GM18861 (cell line): ENCODE measurements around the gene GAN.
"Not testable (repeated sequence)": the region's sequence is repeated elsewhere in the genome, so short reads cannot be mapped to it uniquely, and the experiment has no call there.

Experiments
- ATAC-seq: cut with Tn5 transposase; IDR thresholded peaks from one replicate; pipeline ENCODE4 v1.9.1; 2021; ENCODE audit not compliant: unreplicated experiment

GAN gene

DNA sequence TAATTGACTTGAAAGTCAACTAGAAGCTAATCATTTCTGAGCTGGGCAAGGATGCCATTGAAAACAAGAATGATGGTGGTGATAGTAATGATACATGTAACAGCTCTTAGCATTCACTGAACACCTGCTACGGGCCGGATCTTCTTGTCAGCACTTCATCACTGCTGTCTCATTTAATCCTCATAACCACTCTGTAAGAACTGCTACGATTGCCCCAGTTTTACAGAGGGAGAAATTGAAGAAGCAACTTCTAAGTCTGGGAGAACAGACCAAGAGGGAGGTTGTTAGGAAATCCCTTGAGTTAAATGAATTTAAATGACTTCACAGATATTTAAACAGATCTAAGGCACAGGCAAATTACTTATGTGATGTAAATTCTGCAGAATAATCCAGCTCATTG lies 7.0 kb upstream of the GAN start:
- no peak for ATAC-seq

GRCh38 chr16:81310045-81310644 lies 4.6 kb upstream of the GAN start:
- no peak for ATAC-seq

GRCh38 chr16:81311762-81312161 lies 3.0 kb upstream of the GAN start:
- no peak for ATAC-seq

DNA sequence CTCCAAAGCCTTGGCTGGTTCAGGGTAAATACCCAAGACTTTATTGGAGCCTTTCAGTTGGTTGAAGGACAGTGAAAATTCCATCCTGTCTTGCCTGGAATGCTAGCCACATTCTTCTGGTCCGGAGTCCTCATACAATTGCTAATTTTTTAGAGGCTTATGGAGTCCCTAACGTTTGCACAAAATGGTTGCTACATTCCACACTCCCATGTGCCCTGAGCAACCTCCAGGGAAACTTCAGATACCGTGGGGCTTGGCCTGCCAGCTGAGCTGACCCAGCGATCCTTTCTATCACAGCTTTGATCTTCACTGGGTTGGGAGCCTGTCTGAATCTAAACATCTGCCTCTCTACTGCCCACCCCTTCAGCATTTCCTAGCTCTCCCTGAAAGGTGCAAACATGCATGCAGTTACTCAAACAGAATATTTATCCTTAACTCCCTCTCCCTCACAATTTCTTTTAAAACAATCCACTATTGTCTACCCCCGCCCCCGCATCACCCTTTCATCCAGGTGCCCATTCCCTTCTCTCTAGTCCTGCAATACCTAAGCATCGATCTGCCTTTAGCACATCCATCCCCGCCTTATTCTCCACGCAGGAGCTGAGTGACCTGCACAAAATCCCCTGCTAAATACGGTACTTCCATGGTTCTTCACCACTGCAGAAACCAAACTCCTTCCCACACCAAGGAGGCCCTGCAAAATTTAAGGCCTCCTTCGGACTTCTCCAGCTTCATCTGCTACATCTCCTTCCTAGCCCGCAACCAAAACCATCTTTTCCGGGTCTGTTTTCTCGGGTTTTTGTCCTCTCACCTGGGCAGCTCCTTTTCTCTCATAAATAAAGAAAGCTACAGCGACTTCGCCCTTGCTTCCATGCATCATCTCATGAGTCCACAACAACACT lies 810 bp upstream of the GAN start:
- ATAC-seq, result no peak

GRCh38 chr16:81315271-81316175 lies 761 bp downstream of the GAN start:
- peak; percentile 13 for ATAC-seq

- no peak for ATAC-seq
Measured at GRCh38 chr16:81316176-81316496, 1.4 kb downstream of the GAN start.

GRCh38 chr16:81318711-81319110 lies 3.9 kb downstream of the GAN start:
- no peak for ATAC-seq

DNA sequence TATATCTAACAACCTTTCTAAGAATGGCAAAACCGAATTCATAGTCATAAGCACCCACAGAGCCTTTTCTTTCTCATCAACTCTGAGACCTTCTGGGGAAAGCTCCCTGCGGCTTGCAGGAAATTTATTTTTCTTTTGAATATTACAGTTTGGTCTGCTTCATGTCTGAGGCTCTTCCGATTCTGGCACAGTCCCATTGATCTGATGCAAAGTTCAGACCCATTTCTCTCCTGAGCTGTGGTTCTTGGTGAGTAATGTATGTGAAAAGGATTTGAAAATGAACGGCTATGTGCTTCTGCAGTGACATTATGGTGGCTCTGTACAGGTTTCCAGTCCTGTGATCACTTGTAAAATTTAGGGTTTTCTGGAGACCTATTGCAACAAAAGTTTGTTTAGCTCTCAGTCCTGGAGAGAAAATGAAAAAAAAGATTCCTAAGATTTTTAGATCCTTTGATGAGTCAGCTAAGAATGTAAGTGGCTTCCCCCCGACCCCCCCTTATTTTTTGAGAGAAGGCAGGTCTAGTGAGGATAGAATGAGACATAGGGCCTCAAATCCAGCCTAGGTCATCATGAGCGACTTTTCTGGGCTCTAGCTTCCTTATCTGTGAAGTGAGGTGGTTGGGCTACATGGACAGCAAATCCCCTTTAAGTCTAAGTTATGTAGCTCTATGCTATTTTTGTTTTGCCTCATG lies 4.6 kb downstream of the GAN start:
- no peak for ATAC-seq

DNA sequence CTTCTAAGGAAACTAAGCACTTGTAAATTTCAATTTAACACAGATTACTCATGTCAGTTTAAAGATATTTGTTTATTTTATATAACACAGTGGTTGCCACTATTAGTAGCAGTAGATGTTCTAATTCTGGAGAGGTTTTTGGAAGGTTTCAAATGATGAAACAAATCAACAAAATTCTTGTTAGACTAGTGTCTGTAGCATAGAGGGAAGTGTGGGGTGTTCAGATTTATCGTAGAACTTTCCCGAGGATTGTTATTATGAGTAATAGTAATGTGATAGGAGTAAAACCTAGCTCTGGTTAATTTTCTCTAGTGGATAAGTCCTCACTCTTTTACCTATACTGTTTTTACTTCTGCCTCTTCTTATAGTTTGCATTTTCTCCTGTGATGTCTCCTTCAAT lies 6.3 kb downstream of the GAN start:
- no peak for ATAC-seq

GRCh38 chr16:81321536-81321935 lies 6.8 kb downstream of the GAN start:
- no peak for ATAC-seq

GRCh38 chr16:81324808-81325207 lies 10.0 kb downstream of the GAN start:
- no peak for ATAC-seq

DNA sequence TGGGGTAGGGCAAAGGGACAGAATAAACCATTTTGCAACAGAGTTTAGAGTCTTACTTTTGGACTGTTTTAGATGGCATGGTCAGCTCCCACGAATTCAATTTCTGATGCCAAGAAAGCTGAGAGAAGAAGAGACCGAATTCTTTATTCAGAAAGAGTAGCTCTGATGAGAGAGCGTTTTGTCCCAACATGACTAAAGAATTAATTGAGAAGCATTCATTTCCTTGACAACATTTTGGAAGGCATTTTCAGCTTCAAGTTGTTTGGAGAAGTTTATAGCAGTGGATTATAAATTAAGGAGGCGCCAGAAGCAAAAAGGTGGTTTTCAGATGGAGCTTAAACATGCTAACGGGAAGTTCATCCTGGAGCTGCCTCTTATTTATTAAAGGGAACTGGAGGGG lies 12.2 kb downstream of the GAN start:
- no peak for ATAC-seq

GRCh38 chr16:81327447-81328196 lies 12.9 kb downstream of the GAN start:
- ATAC-seq, result no peak

DNA sequence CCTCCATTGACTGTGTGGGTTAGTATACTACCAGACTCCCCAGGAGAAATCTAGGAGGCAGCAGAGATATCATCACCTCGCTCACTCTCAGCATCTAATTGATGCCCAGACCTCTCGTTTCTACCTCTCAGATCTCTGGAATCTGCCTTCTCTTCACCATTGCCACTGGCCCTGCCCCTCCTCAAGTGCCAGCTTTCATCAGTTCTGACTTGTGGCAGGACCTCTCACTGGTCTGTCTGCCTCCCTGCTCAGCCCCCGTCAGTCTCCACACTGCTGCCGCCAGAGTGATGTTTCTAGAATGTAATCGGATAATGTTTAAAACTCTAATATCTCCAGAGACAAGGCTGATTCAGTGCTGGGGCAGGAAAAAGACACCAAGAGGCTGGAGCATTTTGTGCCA lies 15.2 kb downstream of the GAN start:
- ATAC-seq, result no peak

- no peak for ATAC-seq
Measured at GRCh38 chr16:81333356-81333755, 18.6 kb downstream of the GAN start.

GRCh38 chr16:81335669-81336068 lies 20.9 kb downstream of the GAN start:
- no peak for ATAC-seq

- no peak for ATAC-seq
Measured at GRCh38 chr16:81337097-81337496, 22.3 kb downstream of the GAN start.

GRCh38 chr16:81345172-81345571 lies 30.4 kb downstream of the GAN start:
- ATAC-seq, result not testable (repeated sequence)

DNA sequence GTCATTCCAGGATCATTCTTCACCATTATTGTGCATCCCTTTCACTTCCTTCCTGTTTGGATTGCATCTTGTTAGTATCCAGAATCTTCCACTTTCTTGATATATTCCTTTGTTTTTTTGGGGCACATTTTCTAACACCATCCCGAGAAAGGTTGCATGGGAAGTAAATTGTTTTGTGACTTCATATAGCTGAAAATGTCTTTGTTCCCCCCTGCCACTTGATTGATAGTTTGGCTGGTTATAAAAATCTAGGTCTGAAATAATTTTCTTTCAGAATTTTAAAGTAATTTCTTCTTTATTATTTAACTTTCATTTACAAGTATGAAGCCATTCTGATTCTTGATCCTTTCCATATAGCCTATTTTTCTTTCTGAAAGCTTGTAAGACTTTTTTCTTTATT lies 32.7 kb downstream of the GAN start:
- no peak for ATAC-seq

GRCh38 chr16:81349608-81350305 lies 35.0 kb downstream of the GAN start:
- no peak for ATAC-seq
